Tibial nerve (tissue), 4 donors: ENCODE results near the gene ROR1. TPM values are rescaled to one million over a fixed set of nuclear protein-coding genes. Genes with fewer than 3 reads are reported as not detected.
A peak's percentile ranks its signal among the peaks of the same experiment; 100 is the strongest.

Experiments used
- DNase-seq, 2 donors: peaks; one replicate each; pipeline ENCODE4 v3.0.0-alpha.2; 2019; ENCODE audit warnings: low spot score in 2 of 2
- H3K27ac ChIP-seq, 4 donors: fragments of 200-600 bp; sonication (generic) in 3 of 4; one replicate each; pipeline ENCODE4 v1.5.1; 2017 to 2019; ENCODE audit warnings: mild to moderate bottlenecking in 1 of 4
- H3K27me3 ChIP-seq, 2 donors: fragments of 200-600 bp; sonication (generic) in 1 of 2; one replicate each; pipeline versions ENCODE4 v1.5.1 to v1.6.0; 2017 to 2019
- H3K36me3 ChIP-seq, 3 donors: fragments of 200-600 bp; sonication (generic); one replicate each; pipeline ENCODE4 v1.5.1; 2018 to 2019
- H3K4me1 ChIP-seq, 4 donors: fragments of 200-600 bp; sonication (generic) in 3 of 4; one replicate each; pipeline ENCODE4 v1.5.1; 2017 to 2019
- H3K4me3 ChIP-seq, 4 donors: fragments of 200-600 bp; sonication (generic) in 3 of 4; one replicate each; pipeline ENCODE4 v1.5.1; 2017 to 2019; ENCODE audit warnings: mild to moderate bottlenecking in 1 of 4, moderate library complexity in 1 of 4
- H3K9me3 ChIP-seq, 4 donors: fragments of 200-600 bp; sonication (generic) in 3 of 4; one replicate each; pipeline ENCODE4 v1.5.1; 2017 to 2019
- CTCF ChIP-seq, 5 experiments: fragments of 200-600 bp in 3 of 5; fragments of 450-650 bp in 2 of 5; sonication (generic) in 3 of 5; IDR thresholded peaks; one replicate each; pipeline ENCODE4 v1.5.1; 2016 to 2019; ENCODE audit warnings: antibody characterized with exemption in 5 of 5, mild to moderate bottlenecking in 3 of 5, moderate library complexity in 2 of 5
- EP300 ChIP-seq, 2 donors: sonication (generic); formaldehyde crosslinking; IDR thresholded peaks; one replicate each; pipeline ENCODE4 v1.6.1; 2017; ENCODE audit warnings: antibody characterized with exemption in 2 of 2, mild to moderate bottlenecking in 1 of 2
- POLR2A ChIP-seq, 2 donors: fragments of 450-650 bp; IDR thresholded peaks; one replicate each; pipeline ENCODE4 v1.6.1; 2017; ENCODE audit warnings: antibody characterized with exemption in 2 of 2, mild to moderate bottlenecking in 2 of 2, moderate library complexity in 2 of 2
- WGBS, 2 donors: methylation state at CpG; one replicate each; pipeline ENCODE4 v1.1.5; 2018; 5-methylcytosine and 5-hydroxymethylcytosine counted together
- total RNA-seq, 4 donors: library from RNA; depleted of rRNA; stranded (reverse); fragments of >200 nt; gene quantifications; one replicate each; pipeline ENCODE4 v1.1.0, GENCODE V29; 2016

The ROR1 gene
- total RNA-seq, 4 donors from 2014 or later: 10.5 to 47.7 (median 43.7) TPM

- no peak overlapping the region for H3K4me3 ChIP-seq
- no peak overlapping the region for H3K27ac ChIP-seq
- DNase-seq: no peak
- no peaks in the 10 kb centered on the region for H3K9me3 ChIP-seq
- TF ChIP-seq POLR2A (IDR thresholded peaks at IDR 0.05) (no peak), EP300 (IDR thresholded peaks at IDR 0.05) (no peak), CTCF (IDR thresholded peaks at IDR 0.05) (peak in 1 of 5 experiments; percentile 12)
- H3K4me1 ChIP-seq: peaks cover 0 to 5% (median 0%) of the 10 kb centered on the region in 4 donors
- H3K36me3 ChIP-seq: no peaks in the 10 kb centered on the region
- no peaks in the 10 kb centered on the region for H3K27me3 ChIP-seq
- 82 to 93% methylated on average over 1 of the region's 1 CpG for WGBS, 2 donors
Measured at GRCh38 chr1:63935143-63935542, 161.3 kb downstream of the ROR1 start.

GRCh38 chr1:63935553-63935952 is 161.7 kb downstream of the ROR1 start:
- no peaks in the 10 kb centered on the region for H3K27me3 ChIP-seq
- H3K27ac ChIP-seq: no peak overlapping the region
- H3K4me3 ChIP-seq: no peak overlapping the region
- peaks cover 0 to 5% (median 0%) of the 10 kb centered on the region in 4 donors for H3K4me1 ChIP-seq
- no peaks in the 10 kb centered on the region for H3K36me3 ChIP-seq
- 9 to 18% methylated on average over 1 of the region's 1 CpG for WGBS, 2 donors
- no peaks in the 10 kb centered on the region for H3K9me3 ChIP-seq
- no peak for DNase-seq
- TF ChIP-seq CTCF (IDR thresholded peaks at IDR 0.05) (no peak), EP300 (IDR thresholded peaks at IDR 0.05) (no peak), POLR2A (IDR thresholded peaks at IDR 0.05) (no peak)

- WGBS, 2 donors: 92 to 100% methylated on average over 1 of the region's 1 CpG
- H3K27ac ChIP-seq: no peak overlapping the region
Measured at GRCh38 chr1:63936276-63936675, 162.5 kb downstream of the ROR1 start.

GRCh38 chr1:63936801-63937200 is 163.0 kb downstream of the ROR1 start:
- no peak overlapping the region for H3K27ac ChIP-seq
- H3K27me3 ChIP-seq: no peaks in the 10 kb centered on the region
- peaks cover 0 to 5% (median 0%) of the 10 kb centered on the region in 4 donors for H3K4me1 ChIP-seq
- H3K4me3 ChIP-seq: no peak overlapping the region
- 65 to 66% methylated on average over 2 of the region's 2 CpGs for WGBS, 2 donors
- no peak for TF ChIP-seq CTCF (IDR thresholded peaks at IDR 0.05)
- TF ChIP-seq EP300 (IDR thresholded peaks at IDR 0.05): no peak
- no peak for TF ChIP-seq POLR2A (IDR thresholded peaks at IDR 0.05)
- H3K36me3 ChIP-seq: no peaks in the 10 kb centered on the region
- no peak for DNase-seq
- H3K9me3 ChIP-seq: no peaks in the 10 kb centered on the region

More at GRCh38 chr1:63936276-63936675, 162.5 kb downstream of the ROR1 start:
- TF ChIP-seq CTCF (IDR thresholded peaks at IDR 0.05): no peak
- TF ChIP-seq POLR2A (IDR thresholded peaks at IDR 0.05): no peak
- no peak for TF ChIP-seq EP300 (IDR thresholded peaks at IDR 0.05)
- no peaks in the 10 kb centered on the region for H3K36me3 ChIP-seq
- no peaks in the 10 kb centered on the region for H3K27me3 ChIP-seq
- H3K4me1 ChIP-seq: peaks cover 0 to 5% (median 0%) of the 10 kb centered on the region in 4 donors
- H3K9me3 ChIP-seq: no peaks in the 10 kb centered on the region
- no peak overlapping the region for H3K4me3 ChIP-seq
- no peak for DNase-seq

DNA sequence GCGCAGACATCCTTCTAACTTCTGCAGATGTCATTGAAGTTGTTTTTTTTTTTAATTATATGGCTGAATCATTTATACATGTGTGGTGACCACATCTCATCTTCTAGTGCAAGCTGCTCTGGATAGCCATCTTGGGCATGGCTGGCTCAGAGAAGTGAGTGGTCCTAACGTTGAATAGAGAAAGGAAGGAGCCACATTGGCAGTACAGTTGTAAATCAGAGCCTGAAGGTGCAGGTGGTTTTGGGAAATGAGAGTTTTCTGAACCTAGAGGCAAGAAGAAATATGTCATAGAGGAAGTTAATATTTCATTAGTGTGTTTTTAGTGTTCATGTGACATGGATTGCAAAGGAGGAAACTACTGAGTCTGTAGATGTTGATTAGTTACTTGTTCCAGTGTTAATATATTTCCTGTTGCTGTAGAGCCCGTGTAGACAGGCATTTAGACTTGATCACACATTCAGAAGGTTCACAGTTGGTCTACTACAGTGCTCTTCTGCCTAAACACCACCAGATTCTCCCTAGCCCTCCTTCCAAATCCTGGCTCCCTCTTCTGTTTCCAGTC is 163.7 kb downstream of the ROR1 start:
- 70 to 80% methylated on average over 3 of the region's 3 CpGs for WGBS, 2 donors
- H3K4me3 ChIP-seq: no peak overlapping the region
- no peaks in the 10 kb centered on the region for H3K9me3 ChIP-seq
- no peak for DNase-seq
- H3K4me1 ChIP-seq: peaks cover 0 to 5% (median 0%) of the 10 kb centered on the region in 4 donors
- no peaks in the 10 kb centered on the region for H3K27me3 ChIP-seq
- no peak overlapping the region for H3K27ac ChIP-seq
- no peak for TF ChIP-seq CTCF (IDR thresholded peaks at IDR 0.05)
- TF ChIP-seq EP300 (IDR thresholded peaks at IDR 0.05): no peak
- TF ChIP-seq POLR2A (IDR thresholded peaks at IDR 0.05): no peak
- H3K36me3 ChIP-seq: no peaks in the 10 kb centered on the region
